GM12891 (cell line): ENCODE results near the gene SCRN2.

ENCODE experiments used
- DNase-seq: peaks from one replicate; pipeline ENCODE4 v3.0.0; 2011; ENCODE audit warnings: low spot score; ENCODE audit not compliant: insufficient read length
- FAIRE-seq: peaks from 2 replicates; lab custom pipeline; 2011; peaks lifted over from hg19 to GRCh38; lab: Jason Lieb, UNC
- PAX5 ChIP-seq: IDR thresholded peaks from 2 replicates; pipeline ENCODE4 v1.6.1; 2011; ENCODE audit warnings: low read length, moderate library complexity, mild to moderate bottlenecking; ENCODE audit not compliant: insufficient read depth, severe bottlenecking
- POLR2A ChIP-seq: IDR thresholded peaks from 2 replicates; pipeline ENCODE4 v1.6.1; 2011; ENCODE audit warnings: low read depth, low read length, control low read depth
- POLR2AphosphoS5 ChIP-seq: IDR thresholded peaks from 2 replicates; pipeline ENCODE4 v1.6.1; 2011; ENCODE audit warnings: low read depth, low read length, control low read depth
- POU2F2 ChIP-seq: IDR thresholded peaks from 2 replicates; pipeline ENCODE4 v1.6.1; 2011; ENCODE audit warnings: low read depth, mild to moderate bottlenecking, control low read depth, low read length, moderate library complexity
- SPI1 ChIP-seq: IDR thresholded peaks from 2 replicates; pipeline ENCODE4 v1.6.1; 2011; ENCODE audit warnings: low read depth, low read length, control low read depth
- TAF1 ChIP-seq: IDR thresholded peaks from 2 replicates; pipeline ENCODE4 v1.6.1; 2011; ENCODE audit warnings: low read depth, low read length, control low read depth

The SCRN2 gene

DNA sequence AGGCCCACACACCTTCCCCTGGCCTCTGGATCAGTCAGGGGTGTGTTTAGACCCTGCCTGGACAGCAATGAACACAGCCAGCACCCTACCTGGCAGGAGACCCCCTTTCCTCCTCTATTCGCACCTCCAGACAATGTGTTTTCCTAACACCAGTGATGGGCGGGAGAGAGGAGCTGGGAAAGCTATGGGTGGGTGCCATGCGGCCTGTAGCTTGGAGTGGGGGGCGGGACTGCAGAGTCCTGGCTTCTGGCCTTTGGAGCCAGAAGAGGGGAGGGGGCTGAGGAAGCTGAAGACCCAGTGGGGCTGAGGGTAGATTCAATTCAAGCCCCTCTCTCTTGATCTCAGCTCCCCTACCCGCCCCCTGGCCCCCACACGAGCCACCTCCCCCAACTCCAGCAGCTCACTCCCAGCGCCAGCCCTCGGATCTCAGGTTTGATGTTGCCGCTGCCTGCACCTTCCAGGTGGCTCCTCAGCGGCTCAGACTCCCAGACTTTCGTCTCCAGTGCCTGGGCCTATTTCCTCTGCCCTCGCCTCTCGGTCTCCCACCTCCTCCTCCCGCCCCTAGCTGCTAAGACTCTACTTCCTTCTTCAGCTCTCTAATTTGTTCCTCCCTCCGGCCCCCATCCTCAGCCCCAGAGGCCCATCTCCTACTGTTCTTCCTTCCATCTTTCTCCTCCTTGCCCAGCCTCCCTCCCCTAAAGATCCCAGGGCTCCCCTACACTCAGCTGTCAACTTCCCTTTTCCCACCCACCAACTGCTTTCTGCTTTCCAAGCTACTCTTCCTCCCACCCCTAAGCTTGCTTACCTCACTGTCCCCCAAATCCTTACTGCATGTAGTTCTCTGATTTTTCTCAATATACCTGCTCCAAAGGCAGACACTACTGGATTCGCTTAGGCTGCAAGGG, 16.7 kb upstream of the SCRN2 start:
- no peak for DNase-seq
- FAIRE-seq = no peak
- no peak for TF ChIP-seq POLR2A
- no peak for TF ChIP-seq SPI1
- no peak for TF ChIP-seq PAX5
- TF ChIP-seq POU2F2 = no peak
- no peak for TF ChIP-seq POLR2AphosphoS5
- no peak for TF ChIP-seq TAF1

DNA sequence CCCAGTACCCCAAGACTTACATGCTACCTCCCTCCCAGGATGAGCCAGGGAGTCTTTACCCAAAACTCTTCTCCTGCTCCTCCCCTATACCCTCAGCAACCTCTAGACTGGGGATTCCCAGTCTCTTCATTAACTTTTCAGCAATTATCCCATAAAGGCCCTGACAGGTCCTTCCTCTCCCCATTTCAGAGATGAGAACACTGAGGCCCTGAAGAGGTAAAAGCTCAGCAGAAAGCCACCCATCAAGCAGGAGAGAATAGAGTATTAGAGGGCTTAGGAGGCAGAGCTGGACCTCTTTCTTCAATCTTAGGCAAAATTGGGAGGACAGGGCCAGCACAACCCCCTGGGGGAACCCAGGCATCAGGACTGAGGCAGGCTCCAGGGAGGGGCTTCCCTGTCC, 15.8 kb upstream of the SCRN2 start:
- DNase-seq (no peak), FAIRE-seq (no peak)
- TF ChIP-seq PAX5 (no peak), SPI1 (no peak), POLR2A (no peak), TAF1 (no peak), POLR2AphosphoS5 (no peak), POU2F2 (no peak)

DNA sequence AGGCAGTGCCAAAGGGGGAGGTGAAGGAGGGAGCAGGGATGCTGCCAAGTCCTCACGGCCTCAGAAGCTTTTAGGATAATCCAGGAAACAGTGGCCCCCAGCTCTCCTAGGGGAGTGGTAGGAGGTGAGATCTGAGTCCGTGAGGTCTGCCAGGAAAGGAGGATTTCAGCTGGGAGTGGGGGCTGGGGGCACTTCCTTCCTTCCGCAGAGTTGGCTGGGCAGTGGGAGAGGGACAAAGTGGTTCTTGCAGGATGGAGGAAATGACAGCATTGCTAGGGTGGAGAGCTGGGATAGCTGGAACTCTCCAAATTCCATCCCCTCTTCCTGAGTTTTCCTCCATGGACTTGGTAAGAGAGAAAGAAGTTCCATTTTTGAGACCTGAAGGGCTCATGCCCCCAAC, 14.7 kb upstream of the SCRN2 start:
- TF ChIP-seq POLR2A (no peak), TAF1 (no peak), SPI1 (no peak), POU2F2 (no peak), POLR2AphosphoS5 (no peak), PAX5 (no peak)
- DNase-seq (no peak), FAIRE-seq (no peak)

DNA sequence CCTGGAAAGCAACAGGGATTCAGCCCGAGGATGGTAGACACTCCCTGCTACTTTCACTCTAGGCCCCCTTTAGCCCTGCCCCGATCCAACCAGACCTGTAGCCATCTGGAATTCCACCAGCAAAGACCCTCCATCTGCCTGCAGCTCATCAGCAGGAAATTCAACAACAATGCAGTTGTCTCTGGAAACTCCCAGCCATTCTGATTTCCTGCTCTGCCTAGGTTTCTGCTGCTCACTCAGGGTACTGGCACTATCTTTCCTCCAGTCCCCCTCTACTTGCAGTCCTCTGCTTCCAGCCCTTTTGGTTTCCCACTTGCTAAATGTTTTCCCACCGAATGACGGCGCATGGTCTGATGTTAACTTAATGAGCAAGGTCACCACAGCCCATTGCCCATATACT, 12.5 kb upstream of the SCRN2 start:
- no peak for DNase-seq
- no peak for TF ChIP-seq SPI1
- no peak for TF ChIP-seq POLR2AphosphoS5
- no peak for TF ChIP-seq POU2F2
- no peak for TF ChIP-seq PAX5
- no peak for TF ChIP-seq TAF1
- TF ChIP-seq POLR2A = no peak
- no peak for FAIRE-seq

DNA sequence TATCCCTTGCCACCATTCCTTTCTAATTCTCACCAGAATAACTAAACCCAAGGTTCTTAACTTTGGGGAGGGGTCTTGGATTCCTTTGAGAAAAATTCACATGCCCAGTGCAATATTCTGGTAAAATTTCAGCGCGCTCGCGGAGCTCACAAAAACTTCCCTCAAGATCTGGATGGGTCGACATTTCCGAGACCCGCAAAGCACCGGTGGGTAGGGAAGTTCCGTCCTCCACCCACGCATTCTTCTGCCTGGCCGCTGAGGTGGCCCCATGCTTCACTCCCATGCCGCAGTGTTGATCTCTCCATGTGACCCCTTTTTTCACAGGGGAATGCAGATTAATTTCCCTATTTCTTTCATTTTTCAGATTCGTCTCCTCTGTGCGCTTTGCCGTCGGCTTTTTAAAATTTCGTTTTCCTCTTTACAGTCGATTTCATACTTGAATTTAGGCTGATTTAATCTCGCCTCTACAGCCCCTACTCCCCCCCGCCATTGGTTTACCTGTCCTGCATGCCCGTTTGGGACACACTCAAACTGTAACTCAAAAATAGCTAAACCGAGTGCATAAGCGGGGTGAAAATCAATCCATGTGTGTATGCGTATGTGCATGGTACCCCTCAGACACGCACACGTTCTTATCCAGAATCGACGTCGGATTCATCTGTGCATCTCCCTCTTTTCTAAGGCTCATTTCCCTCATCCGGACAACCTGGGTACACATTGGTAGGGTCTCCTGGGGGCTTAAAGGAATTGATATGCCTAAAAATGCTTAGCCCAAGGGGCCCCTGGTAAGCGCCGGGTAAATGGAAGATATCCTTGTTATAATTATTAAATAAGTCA, 11.3 kb upstream of the SCRN2 start:
- DNase-seq (no peak), FAIRE-seq (peak; percentile 58)
- TF ChIP-seq POU2F2 (no peak), TAF1 (no peak), SPI1 (no peak), PAX5 (no peak), POLR2A (no peak), POLR2AphosphoS5 (no peak)

- FAIRE-seq (no peak), DNase-seq (no peak)
- TF ChIP-seq SPI1 = no peak
- TF ChIP-seq POLR2AphosphoS5 = no peak
- TF ChIP-seq POU2F2 = no peak
Observed at GRCh38 chr17:47851764-47852112, 10.7 kb upstream of the SCRN2 start.

DNA sequence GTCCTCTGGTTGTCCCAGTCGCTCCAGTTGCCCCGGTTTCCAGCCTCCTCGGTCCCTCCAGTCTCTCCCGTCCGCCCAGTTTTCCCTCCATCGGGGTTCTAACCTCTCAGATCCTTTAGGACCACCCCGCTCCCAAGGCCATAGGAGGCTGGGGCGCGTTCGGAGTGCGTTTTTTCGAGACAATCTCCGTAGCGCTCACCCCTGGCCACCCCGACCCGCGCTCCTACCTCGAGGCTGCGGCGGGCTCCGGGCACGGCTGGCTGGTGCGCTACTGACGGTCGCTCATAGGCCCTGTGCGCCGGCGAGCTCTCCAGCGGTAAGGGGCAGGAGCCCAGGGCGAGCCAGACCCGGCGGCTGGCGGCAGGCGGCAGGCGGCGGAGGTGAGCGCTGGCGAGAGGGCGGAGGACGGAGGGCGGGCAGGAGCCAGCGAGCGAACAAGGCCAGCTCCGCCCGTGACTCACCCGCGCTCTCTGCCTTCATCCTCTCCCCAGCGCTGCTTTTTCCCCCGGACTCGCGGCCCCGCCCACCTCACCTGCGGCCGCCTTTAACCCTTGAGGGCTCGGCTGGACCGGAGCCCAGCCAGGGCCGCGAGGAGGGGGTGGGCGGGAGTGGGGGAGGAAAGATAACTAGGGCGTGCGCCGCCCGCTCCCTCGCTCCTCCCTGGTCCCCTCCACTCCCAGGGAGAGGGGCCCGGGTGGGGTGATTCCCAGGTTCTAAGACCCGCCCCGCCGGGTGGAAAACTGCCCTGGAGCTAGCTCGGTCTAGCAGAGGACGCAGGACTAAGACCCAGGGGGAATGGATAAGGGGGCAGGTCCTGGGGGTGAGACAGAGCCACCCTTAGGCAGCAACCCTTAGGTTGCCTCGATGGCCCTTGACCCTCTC, 9.9 kb upstream of the SCRN2 start, which contains the start of gene SP6:
SP6 (minus strand) TSS at position 472 of the 882 bp plus-strand sequence. CDS start 2,734 bp downstream, outside the sequence.
- TF ChIP-seq POLR2A (no peak), POLR2AphosphoS5 (no peak), TAF1 (no peak), SPI1 (no peak), PAX5 (no peak), POU2F2 (no peak)
- no peak for FAIRE-seq
- no peak for DNase-seq

DNA sequence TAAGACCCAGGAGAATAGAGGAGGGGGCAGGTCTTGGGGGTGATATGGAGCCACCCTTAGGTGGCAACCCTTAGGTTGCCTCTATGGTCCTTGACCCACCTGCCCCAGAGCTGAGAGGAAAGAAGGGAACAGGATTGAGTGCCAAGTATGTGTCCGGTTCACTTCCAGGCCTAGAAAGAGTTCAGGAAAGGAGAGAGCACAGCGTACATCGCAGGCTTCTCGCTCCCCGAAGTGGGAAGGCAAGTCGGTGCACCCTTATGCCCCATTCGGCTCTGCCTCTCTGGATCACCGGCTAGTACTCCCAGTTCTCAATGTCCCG, 9.3 kb upstream of the SCRN2 start:
- FAIRE-seq (no peak), DNase-seq (no peak)
- TF ChIP-seq POLR2A (no peak), POLR2AphosphoS5 (no peak), SPI1 (no peak), PAX5 (no peak), TAF1 (no peak), POU2F2 (no peak)

GRCh38 chr17:47848198-47848513, 7.1 kb upstream of the SCRN2 start:
- TF ChIP-seq PAX5 (no peak), SPI1 (no peak), POU2F2 (no peak), TAF1 (no peak), POLR2A (no peak), POLR2AphosphoS5 (no peak)
- DNase-seq (no peak), FAIRE-seq (no peak)
